Measurements from ENCODE around the gene DLG5.

- TF ChIP-seq CTCF (IDR thresholded peaks at IDR 0.05) (no peak), EZH2 (IDR thresholded peaks at IDR 0.05; ENCODE audit: borderline replicate concordance, insufficient read depth, low read depth, low read length, poor library complexity, severe bottlenecking) (no peak)
Observed at GRCh38 chr10:77845451-77845850, 81.1 kb downstream of the DLG5 start.
